HG02571 (cell line): ENCODE results near the gene DAB2IP.

Experiments
- ATAC-seq: cut with Tn5 transposase; IDR thresholded peaks from one replicate; pipeline ENCODE4 v1.9.1; 2021; ENCODE audit warnings: mild to moderate bottlenecking, moderate library complexity; ENCODE audit not compliant: unreplicated experiment

The DAB2IP gene

DNA sequence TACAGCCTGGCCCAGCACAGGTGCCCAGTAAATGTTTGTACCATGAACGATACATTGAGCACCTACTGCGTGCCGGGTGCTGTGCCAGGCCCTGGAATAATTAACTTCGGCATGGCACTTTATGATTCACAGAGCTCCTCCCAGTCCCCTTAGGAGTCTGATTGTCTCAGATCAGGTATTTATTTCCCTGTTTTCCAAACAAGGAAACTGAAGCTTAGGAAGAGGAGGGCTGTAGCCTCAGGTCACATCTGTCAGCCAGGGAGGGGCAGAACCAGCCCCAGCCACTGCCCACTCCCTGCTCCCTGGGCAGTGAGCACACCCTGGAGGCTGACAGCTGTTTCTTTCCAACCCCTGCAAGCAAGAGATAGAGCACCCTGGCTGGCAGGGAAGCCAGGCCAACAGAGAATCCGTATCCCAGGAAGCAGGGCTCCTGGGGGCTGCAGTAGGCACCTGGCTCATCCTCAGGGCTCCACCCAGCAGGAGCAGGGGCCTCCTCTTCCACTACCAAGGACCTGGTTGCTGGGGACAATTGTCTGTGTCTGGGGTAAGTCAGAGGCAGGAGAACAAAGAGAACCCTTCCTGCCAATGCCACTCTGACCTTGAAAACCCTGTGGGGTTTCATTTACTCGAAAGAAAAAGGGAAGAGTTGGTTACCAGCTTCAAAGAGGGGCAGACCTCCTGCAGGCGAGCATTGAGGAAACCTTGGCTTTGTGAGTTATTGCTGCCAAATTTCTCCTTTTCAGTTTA, 69.0 kb downstream of the DAB2IP start:
- no peak for ATAC-seq

DNA sequence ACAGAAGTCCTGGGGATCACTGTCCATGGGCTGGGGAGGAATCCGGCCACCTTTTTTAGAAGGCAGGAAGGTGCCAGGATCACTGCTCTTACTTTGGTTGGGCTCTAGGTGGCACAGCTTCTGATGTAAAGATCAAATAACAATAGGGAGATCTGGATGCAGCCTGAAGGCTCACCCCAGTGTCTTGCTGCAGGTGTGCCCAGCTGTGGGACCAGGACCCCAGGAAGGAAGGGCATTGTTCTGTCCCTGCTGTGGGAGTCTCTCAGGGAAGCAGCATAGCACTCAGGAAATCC, 69.6 kb downstream of the DAB2IP start:
- ATAC-seq = no peak

DNA sequence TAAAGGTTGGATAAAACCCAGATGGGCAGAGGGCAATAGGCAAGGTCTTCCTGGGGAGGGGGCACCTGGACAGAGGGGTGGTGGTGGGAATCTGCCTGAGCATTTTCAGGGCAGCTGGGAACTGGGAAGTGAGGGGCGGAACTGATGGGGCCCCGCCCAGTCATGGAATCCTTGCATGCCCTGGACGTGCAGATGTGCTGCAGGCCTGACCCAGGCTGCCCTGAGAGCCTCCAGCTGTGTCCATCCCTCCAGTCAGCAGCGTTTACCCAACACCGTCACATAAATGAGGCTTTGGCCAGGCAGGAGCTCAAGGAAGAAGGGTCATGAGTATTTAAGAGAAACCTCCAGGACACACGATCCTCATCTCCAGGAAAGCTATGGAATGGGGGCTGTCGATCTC, 70.3 kb downstream of the DAB2IP start:
- ATAC-seq = no peak

DNA sequence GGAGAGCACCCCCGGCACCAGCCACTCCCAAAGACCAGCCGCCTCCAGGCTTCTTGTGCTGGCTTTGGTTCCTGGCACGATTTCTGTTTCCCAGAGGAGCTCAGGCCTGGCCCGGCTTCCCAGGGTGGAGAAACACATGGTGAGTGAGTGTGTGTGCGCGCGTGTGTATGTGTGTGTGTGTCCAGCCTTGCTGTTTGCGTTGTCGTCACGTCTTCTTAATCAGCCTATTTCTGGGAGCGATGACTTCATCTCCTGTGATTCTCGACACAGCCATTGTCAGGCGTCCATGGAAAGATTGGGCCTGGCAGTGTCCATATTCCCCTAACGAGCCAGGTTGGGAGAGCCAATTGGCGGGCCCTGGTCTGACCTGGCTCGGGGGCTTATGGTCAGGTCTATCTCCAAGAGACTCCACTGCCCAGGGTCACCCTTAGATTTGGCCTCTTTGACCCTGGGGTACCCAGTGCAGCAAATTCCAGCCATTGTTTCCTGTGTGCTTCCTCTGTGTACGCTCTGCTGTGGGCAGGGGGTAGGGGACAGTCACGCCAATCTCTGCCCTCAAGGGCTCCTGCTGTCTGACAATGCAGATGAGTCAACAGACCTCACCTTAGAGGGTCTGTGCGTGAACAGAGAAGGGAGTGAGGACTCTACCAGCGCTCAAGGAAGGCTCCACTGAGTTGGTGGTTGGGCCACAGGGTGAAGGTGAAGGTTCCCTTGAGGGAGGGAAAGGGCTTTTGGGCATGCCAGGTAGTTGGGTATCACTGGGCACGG, 73.8 kb downstream of the DAB2IP start:
- ATAC-seq = no peak

DNA sequence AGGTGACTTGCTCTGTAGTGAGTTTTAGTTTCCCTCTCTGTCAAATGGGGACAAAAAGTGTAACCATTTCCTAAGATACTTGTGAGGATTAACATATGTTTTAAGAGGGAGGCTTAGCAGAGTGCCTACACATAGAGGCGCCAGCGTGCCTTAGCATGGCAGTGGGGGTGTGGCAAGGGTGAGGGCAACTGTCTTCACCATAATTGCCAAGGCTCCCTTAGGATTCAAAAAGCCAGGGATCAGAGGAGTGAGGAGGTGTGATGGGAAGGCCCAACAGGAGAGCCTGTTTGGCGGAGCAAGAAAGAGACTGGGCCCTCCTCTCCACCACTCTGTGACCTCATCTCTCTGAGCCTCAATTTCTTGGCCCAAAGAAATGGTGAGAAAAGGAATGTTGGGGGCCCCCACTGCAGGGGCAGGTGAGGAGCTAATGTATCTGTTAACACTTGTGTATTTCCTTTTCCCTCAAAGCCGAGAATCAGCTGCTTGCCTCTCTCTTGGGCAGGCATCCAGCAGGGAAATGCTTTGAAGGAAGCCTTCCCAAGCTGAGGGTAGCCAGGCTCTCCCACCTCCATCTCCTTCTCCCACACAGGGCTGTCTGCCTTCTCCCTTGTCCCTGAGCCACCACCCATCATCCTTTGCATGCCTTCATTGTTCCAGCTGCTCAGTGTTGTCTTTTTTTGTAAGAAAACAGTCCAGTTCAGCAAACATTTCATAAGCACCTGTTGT, 76.0 kb downstream of the DAB2IP start:
- no peak for ATAC-seq

DNA sequence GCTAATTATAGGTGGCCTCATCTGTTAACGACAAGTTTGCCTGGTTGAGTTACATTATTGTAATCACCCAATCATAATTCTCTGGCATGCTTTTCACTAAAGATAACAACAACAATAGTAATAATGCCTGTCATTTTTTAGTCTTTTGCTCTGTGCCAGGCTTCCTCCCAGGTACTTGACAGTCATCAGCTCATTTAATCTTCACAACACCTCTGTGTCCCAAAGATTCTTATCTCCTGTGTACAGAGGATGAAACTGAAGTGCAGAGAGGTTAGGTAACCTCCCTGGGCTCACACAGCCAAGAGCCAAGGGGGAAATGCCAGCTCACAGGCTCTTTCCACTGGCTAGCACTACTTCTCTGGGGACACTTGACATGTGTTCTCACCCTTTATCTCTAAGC, 77.5 kb downstream of the DAB2IP start:
- no peak for ATAC-seq

DNA sequence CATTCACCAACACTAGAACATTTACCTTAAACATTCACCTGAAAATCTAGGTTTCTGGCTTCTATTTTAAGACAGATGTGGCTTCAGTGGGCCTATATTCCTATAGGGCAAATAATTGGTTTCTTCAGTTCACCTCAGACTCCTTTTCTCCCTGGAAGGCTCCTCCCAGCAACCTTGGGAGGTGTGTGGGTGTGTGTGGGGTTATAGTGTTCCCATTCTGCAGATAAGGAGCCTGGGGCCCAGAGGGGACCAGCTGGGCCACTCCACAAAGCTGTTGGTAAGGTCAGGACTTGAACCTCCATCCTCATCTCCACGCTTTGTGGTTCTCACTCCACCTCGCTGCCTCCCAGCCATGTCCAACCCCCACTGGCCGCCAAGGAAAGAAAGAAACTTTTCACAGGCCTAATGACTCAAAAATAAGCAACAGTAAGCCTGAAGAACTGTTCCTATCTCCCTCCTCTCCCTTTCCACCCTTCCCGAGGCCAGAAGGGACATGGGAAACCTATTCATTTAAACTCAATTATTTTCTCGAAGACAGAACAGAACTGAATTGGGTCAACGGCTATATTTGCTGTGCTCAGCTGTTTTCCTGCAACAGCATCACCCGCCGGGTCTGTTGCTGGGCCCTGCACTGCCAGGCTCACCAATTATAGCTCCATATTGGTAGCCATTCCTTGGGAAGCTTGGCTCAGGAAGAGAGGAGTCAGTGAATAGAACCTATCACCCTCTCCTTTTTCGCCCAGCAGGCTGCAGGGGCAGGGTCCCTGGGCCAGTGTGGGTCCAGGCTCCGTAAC, 78.5 kb downstream of the DAB2IP start:
- ATAC-seq = no peak

DNA sequence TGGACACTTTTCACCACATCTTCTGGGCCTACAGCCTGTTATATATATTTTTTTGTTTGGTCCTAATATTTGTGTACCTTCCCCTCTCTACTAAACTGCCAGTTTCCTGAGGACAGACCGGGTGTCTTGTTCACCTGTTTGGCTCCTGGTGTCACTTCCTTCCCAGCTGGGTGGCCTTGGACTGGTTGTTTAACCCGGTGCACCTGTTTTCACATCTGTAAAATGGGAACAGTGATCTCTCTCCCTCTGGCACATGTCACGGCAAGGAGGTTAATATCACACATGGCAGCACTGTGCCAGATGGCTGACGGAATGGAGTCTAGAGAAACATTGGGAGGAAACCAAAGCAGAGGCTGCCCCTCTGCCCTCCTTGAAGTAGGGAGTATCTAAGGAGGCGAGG, 79.7 kb downstream of the DAB2IP start:
- ATAC-seq = no peak

DNA sequence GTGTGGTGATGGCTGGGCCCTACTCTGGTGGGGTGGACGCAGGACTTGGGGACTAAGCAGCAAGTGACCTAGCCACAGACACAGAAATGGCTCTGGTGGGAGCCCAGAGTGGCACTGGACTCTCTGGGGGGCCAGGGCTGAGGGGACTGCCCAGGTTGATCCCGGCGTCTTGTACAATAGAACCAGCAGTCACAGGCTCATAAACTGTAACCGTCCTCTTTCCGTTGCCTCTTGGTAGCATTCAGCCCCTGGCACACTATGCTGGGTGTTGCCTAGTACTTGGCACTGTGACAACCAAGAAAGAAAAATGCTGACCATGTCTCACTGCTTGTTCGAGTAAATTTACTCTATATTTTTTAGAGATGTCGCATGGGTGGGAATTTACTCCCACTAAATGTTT, 80.5 kb downstream of the DAB2IP start:
- no peak for ATAC-seq

DNA sequence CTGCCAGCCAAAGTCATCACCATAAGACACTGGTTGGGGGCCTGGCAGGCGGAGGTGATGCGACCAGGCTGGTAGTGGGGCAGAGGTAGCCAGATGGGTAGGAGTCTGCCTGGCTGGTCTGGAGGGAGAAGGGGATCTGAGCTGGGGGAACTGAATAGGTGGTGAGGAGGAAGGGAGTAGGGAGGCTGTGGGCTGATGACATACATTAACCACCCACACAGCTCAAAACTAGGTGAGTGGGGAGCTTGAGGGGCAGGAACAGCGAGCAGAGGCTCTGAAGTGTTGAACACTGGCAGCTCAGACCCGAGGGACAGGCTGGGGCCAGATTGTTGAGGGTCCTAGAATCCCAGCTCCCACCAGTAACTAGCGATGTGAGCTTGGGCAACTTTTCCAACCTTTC, 81.0 kb downstream of the DAB2IP start:
- no peak for ATAC-seq

DNA sequence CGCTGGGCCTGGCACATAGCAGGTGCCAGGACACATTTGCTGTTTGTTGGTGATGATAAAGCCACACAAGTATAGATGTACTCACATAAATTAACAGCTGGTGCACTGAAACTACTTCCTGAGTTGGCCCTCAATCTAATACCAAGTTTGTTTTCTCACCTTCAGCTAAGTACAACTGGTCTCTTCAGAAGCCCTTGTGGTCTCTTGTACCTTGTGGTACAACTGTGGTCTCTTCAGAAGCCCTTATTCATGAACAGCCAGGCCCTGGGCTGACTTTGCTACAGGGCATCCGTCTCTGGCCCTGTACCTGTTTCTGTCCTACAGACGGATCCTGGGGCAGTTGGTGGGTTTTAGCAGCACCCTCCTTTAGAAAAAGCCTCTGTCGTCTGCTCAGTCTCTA, 81.5 kb downstream of the DAB2IP start:
- ATAC-seq = no peak

DNA sequence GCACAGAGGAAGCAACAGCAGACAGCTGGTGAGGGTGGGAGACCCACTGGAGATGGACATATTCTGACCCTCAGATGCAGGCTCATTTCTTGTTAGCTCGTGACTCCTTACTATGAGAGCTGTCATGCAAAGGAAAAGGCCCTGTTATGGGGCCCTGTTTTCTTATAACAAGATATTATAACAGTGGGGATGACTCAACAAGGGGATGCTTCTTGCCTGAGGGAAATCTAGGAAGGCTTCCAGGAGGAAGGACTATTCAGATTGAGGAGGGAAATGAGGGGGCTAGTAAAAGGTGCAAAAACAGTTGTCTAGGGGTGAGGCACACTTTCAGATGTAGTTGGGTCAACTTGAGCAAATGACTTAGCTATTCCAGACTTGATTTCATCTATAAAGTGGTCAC, 83.0 kb downstream of the DAB2IP start:
- ATAC-seq = no peak

DNA sequence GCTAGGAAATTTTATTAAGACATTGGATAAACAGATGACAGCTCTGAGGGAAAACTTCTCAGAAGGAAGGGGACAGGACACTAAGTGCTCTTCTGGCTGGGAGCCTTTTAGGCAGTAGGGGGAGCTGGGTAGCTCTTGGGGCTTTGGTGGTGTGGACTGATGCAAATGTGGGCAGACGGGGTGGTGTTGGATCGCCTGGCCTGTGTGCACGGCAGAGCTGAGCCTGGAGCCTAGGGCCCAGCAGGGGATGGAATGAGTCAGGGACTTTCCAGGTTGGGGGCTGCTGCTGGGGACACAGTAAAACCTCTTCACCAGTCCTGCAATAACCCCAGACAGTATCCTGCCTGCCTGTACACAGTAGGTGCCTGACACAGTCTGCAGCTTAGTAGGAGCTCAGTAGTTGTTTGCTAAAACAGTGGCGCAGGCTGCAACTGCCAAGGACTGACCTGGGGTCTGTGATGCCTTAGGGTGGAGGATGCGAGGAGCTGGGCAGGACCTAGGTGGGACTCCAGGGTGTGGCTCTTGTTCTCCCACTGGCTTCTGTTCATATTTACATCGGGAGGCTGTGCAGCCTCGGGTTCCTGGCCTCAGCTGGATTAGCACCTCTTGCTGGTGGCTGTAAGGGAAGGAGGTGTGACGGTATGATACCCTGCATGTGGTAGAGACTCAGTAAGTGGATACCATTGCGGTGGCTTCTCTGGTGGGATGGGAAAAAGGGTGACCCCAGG, 83.8 kb downstream of the DAB2IP start:
- ATAC-seq = no peak

DNA sequence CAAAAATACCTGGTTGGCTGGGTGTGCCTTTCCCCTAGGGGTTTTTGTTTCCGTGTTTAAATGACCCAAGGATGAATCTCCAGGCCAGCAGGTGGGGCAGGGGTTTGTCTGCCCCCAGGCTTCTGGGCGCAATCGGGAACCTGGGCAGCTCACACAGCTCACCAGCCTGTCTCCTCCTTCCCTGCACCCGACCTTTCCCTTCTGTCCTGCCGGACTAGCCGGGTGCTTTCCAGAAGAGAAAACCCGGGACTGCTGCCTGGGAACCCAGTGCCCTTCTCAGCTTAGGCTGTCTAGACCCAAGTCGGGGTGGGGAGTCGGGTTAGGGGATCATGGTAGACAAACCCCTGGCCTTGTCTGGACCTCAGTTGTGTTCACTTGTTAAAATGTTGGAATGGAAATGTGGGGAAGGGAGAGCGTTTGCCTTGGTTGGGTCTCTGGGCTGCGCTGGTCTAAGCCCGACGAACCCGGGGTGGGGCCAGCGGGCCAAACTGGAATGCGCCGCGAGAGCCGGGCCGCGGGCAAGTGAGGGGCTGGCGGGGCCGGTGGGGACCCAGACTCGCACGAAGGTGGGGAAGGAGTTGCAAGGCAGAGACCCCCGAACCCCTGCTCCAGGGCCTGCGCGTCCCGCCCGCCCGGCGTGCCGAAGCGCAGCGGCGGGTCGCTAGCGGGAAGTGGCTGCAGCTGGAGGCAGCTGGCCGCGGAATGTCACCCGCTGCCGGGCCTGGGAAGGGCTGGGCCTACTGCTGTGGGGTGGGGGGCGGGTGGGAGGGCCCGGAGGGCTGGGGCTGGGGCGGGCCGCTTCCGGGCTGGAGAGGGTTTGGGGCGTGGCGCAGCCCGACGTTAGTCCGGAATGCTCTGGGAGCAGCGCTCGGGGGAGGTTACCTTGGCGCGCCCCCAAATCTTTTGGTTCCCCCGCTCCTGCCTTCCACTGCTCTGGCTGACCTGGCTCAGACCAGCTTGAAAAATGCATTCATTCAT, 84.6 kb downstream of the DAB2IP start:
- ATAC-seq = no peak

DNA sequence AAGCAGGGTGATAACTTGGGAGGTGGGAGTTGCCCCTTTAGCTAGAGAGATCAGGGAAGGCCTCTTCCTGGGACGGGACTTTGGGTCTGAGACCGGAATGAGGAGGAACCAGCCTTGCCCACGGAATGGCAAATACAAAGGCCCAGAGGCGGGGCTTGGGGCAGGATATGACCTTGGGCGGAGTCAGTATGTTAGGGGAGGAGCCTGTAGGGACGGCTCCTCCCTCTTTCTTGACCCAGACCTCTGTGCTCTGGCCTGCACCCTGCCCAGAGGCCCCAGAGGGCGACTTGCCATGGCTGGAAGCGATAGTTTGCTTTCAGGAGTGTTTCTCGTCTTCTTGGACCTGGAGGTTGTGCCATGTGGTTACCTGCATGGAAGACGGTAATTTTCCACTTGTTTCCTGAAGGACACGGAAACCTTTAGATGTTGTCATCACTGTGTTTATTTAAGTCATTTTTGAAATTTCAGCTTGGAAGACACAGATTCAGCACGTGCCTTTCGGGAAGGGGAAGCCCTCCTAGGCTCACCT, 85.6 kb downstream of the DAB2IP start:
- ATAC-seq = no peak

DNA sequence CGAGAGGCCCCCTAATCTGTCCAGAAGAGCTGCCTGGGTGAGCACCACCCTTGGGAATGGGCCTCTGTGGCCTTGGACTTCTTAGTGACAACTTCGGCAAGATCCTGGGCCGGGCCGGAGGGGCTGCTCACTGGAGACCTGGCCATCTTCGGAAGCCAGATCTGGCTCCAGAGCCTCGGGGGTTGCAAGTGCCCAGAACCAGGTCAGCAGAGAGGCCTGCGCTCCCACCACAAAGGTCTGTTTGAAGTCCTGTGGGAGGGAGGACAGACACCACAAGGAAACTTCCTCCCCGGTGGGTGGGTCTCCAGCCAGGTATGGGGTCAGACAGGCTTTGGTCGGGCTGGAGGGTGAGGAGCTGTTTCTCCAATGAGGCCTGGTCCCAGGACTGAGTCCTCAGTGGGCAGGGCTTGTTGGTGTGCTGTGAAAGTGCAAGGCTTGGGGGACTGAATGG, 86.1 kb downstream of the DAB2IP start:
- ATAC-seq = no peak

DNA sequence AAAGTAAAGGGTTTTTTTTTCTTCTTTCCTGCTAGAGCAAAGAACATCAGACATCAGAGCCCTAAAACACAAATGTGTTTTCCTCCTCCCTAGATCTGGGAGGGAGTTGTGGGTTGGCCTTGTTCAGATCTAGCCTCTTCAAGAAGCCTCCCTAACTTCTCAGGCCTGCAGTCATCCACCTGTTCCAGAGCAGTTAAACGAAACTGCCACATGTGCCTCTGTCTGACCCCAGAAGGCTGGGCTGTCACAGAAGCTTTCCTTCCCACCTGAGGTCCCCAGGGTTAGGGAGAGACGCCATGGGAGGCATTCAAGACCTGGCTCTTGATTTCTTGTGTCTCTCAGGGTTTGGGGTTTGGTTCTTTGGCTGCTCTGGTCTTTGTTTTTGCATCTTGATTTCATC, 87.0 kb downstream of the DAB2IP start:
- no peak for ATAC-seq

DNA sequence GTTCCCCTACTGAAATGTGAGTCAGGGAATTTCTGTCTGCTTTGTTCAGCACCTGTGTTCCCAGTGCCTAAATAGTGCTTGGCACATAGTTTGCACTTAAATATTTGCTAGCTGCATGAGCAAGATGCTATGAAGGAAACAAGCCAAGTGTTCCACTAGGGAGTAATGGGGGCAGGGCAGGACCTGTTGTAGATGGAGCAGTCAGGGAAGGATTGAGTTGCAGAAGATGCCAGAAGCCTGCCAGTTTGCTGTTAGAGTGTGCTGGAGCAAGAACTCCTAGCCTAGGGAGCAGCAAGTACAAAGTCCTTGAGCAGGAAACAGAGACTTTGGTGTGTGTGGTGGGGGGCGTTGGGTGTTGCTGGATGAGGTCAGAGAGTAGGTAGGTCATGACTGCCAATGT, 87.5 kb downstream of the DAB2IP start:
- ATAC-seq = no peak

DNA sequence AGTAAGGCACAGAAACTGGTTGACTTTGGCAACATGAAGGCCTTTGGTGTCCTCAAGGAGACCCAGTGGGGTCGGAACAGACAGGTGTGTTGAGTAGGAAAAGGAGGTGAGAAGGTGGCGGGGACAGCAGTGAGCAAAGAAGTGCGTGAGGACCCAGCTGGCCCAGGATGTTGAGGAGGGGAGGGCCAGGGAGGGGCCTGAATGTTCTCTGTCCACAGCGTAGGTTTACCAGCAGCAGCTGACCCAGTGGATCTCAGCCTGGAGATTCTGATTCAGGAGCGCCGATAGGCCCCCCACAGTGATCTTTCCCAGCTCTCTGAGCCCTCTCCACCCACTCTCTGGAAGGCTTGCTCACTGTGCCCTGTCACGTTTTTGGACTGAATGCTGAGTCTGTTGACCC, 88.5 kb downstream of the DAB2IP start:
- no peak for ATAC-seq
